Measurements from ENCODE around the gene CD247. TPM values are rescaled to one million over a fixed set of nuclear protein-coding genes. Genes with fewer than 3 reads are reported as not detected.
"Not testable (repeated sequence)": the region's sequence is repeated elsewhere in the genome, so short reads cannot be mapped to it uniquely, and the experiment has no call there.

The CD247 gene
- total RNA-seq, 1 donor from 2014 or later: 1.3 TPM

GRCh38 chr1:167562702-167563101 is 44.4 kb upstream of the CD247 start:
- no peak overlapping the region for H3K27ac ChIP-seq
- no peaks in the 10 kb centered on the region for H3K79me2 ChIP-seq (ENCODE audit: low read depth)
- H4K20me1 ChIP-seq (ENCODE audit: low read depth): no peaks in the 10 kb centered on the region
- no peak overlapping the region for H2AFZ ChIP-seq (replicated peaks)
- Mint-ChIP-seq H3K9me3 (no peaks in the 10 kb centered on the region), H3K4me3 (no peak overlapping the region), H3K36me3 (no peaks in the 10 kb centered on the region), H3K4me1 (peaks cover 17% of the 10 kb centered on the region), H3K27ac (no peak overlapping the region), H3K27me3 (ENCODE audit: insufficient read depth, low read depth) (peaks cover 2% of the 10 kb centered on the region)
- no peak overlapping the region for H3K4me3 ChIP-seq
- H3K4me2 ChIP-seq: no peak overlapping the region
- no peaks in the 10 kb centered on the region for H3K4me1 ChIP-seq
- H3K27me3 ChIP-seq: no peaks in the 10 kb centered on the region
- no peaks in the 10 kb centered on the region for H3K36me3 ChIP-seq
- no peak overlapping the region for H3K9ac ChIP-seq
- no peak for TF ChIP-seq EZH2phosphoT487 (IDR thresholded peaks at IDR 0.05)
- TF ChIP-seq CTCF (IDR thresholded peaks at IDR 0.05): no peak
- no peak for TF ChIP-seq EZH2 (IDR thresholded peaks at IDR 0.05)
- H3F3A ChIP-seq (ENCODE audit: low read depth): no peaks in the 10 kb centered on the region
- H3K9me3 ChIP-seq (ENCODE audit: low read depth): no peaks in the 10 kb centered on the region
- no peak for DNase-seq (ENCODE audit: low spot score)

GRCh38 chr1:167561753-167562152 is 43.4 kb upstream of the CD247 start:
- H4K20me1 ChIP-seq (ENCODE audit: low read depth): no peaks in the 10 kb centered on the region

GRCh38 chr1:167555971-167556714 is 37.8 kb upstream of the CD247 start:
- Mint-ChIP-seq H3K27me3 (ENCODE audit: insufficient read depth, low read depth) (peaks cover 7% of the 10 kb centered on the region), H3K36me3 (no peaks in the 10 kb centered on the region), H3K9me3 (no peaks in the 10 kb centered on the region), H3K4me1 (peaks cover 13% of the 10 kb centered on the region), H3K27ac (no peak overlapping the region), H3K4me3 (no peak overlapping the region)
- Histone ChIP-seq H4K20me1 (ENCODE audit: low read depth) (peaks cover 3% of the 10 kb centered on the region), H3K9ac (no peak overlapping the region), H3K79me2 (ENCODE audit: low read depth) (peaks cover 9% of the 10 kb centered on the region), H3K4me1 (peaks cover 13% of the 10 kb centered on the region), H3K36me3 (no peaks in the 10 kb centered on the region), H3K4me3 (no peak overlapping the region), H3K9me3 (ENCODE audit: low read depth) (no peaks in the 10 kb centered on the region), H3K27ac (no peak overlapping the region), H2AFZ (replicated peaks) (no peak overlapping the region), H3F3A (ENCODE audit: low read depth) (peaks cover 8% of the 10 kb centered on the region), H3K27me3 (peaks cover 7% of the 10 kb centered on the region), H3K4me2 (no peak overlapping the region)
- peak; percentile 79 for DNase-seq (ENCODE audit: low spot score)
- TF ChIP-seq EZH2phosphoT487 (IDR thresholded peaks at IDR 0.05): no peak
- peak; percentile 96 for TF ChIP-seq CTCF (IDR thresholded peaks at IDR 0.05)

More at GRCh38 chr1:167561753-167562152, 43.4 kb upstream of the CD247 start:
- Histone ChIP-seq H3K4me3 (no peak overlapping the region), H3K27ac (no peak overlapping the region), H3K9me3 (ENCODE audit: low read depth) (no peaks in the 10 kb centered on the region), H3K79me2 (ENCODE audit: low read depth) (no peaks in the 10 kb centered on the region), H3K9ac (no peak overlapping the region), H3K4me1 (no peaks in the 10 kb centered on the region), H3K36me3 (no peaks in the 10 kb centered on the region), H2AFZ (replicated peaks) (no peak overlapping the region), H3F3A (ENCODE audit: low read depth) (no peaks in the 10 kb centered on the region), H3K4me2 (no peak overlapping the region), H3K27me3 (no peaks in the 10 kb centered on the region)
- no peak for DNase-seq (ENCODE audit: low spot score)
- no peak overlapping the region for H3K27ac Mint-ChIP-seq
- H3K4me3 Mint-ChIP-seq: no peak overlapping the region
- no peaks in the 10 kb centered on the region for H3K9me3 Mint-ChIP-seq
- no peaks in the 10 kb centered on the region for H3K36me3 Mint-ChIP-seq
- peaks cover 2% of the 10 kb centered on the region for H3K27me3 Mint-ChIP-seq (ENCODE audit: insufficient read depth, low read depth)
- TF ChIP-seq EZH2 (IDR thresholded peaks at IDR 0.05): no peak
- no peak for TF ChIP-seq EZH2phosphoT487 (IDR thresholded peaks at IDR 0.05)
- no peak for TF ChIP-seq CTCF (IDR thresholded peaks at IDR 0.05)
- peaks cover 8% of the 10 kb centered on the region for H3K4me1 Mint-ChIP-seq

GRCh38 chr1:167555072-167555471 is 36.7 kb upstream of the CD247 start:
- H3K27ac ChIP-seq; H3K9me3 Mint-ChIP-seq; H4K20me1 ChIP-seq (ENCODE audit: low read depth); H3K27me3 ChIP-seq; H2AFZ ChIP-seq (replicated peaks); DNase-seq (ENCODE audit: low spot score); H3K27me3 Mint-ChIP-seq (ENCODE audit: insufficient read depth, low read depth); H3K36me3 Mint-ChIP-seq; H3K9ac ChIP-seq; H3K27ac Mint-ChIP-seq; H3K79me2 ChIP-seq (ENCODE audit: low read depth); H3K9me3 ChIP-seq (ENCODE audit: low read depth); H3K36me3 ChIP-seq; H3K4me3 ChIP-seq; H3F3A ChIP-seq (ENCODE audit: low read depth); H3K4me2 ChIP-seq: not testable (repeated sequence)
- H3K4me1 ChIP-seq: peaks cover 13% of the 10 kb centered on the region
- Mint-ChIP-seq H3K4me1 (peaks cover 16% of the 10 kb centered on the region), H3K4me3 (peak overlapping the region; percentile 61)
